Astrocyte of the cerebellum (primary cell): ENCODE data around the gene ACTR6.

Experiments
- DNase-seq: peaks from one replicate; pipeline ENCODE4 v3.0.0-alpha.2; 2011; ENCODE audit warnings: low read depth
- H3K4me3 ChIP-seq: 2 replicates; pipeline ENCODE4 v1.5.1; 2011; ENCODE audit warnings: mild to moderate bottlenecking, low read depth, low read length, moderate library complexity
- CTCF ChIP-seq: IDR thresholded peaks from 2 replicates; pipeline ENCODE4 v1.5.1; 2012; ENCODE audit warnings: low read length, low read depth, moderate library complexity, mild to moderate bottlenecking; ENCODE audit errors: missing control alignments
- in situ Hi-C: cut with HindIII; loops from 2 replicates; pipeline ENCODE4 v1.10.0; 2017; ENCODE audit warnings: low sequenced_read_pairs

Gene ACTR6

GRCh38 chr12:100158535-100158934, 42.1 kb upstream of the ACTR6 start:
- in situ Hi-C loops = no loop called here
- no peak for DNase-seq
- H3K4me3 ChIP-seq = no peak overlapping the region
- TF ChIP-seq CTCF = no peak

- in situ Hi-C loops = no loop called here
- no peak for TF ChIP-seq CTCF
- no peak overlapping the region for H3K4me3 ChIP-seq
- no peak for DNase-seq
These were observed 41.1 kb upstream of the ACTR6 start for GRCh38 chr12:100159391-100160104.

DNA sequence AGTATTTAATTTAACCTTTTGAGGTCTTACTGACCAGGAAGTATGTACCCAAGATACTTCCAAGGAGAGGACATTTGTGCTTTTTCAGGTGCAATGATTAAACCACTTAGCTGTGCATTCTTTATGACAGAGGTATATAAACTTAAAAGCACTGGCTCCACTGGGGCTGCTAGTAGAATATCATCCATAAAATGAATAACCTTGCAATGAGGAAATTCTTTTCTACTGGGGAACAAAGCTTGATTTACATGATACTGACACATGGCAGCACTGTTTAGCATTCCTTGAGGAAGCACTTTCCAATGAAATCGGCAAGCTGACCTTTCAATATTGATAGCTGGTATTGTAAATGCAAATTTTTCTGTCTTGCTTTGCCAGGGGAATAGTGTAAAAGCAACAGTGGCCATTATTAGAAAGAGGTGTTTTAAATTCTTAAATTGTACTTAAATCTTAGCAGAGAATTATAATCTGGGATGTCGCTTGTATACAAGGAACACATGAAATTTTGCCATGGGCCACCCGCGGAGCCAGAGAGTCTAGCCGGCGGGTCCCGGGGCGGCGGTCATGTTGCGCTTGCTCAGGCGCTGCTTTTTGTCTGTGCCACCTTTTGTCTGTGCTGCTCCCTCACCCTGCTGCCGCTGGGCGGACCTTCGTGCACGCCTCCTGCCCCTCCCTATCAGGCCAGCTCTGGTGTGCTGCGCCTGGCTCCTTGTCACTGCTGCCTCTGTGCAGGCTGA, 37.0 kb upstream of the ACTR6 start:
- no peak for DNase-seq
- peak overlapping the region; percentile 32 for H3K4me3 ChIP-seq
- no peak for TF ChIP-seq CTCF
- in situ Hi-C loops = no loop called here

- no peak for DNase-seq
- H3K4me3 ChIP-seq = peak overlapping the region; percentile 32
- no peak for TF ChIP-seq CTCF
- in situ Hi-C loops = no loop called here
These were observed 36.4 kb upstream of the ACTR6 start for GRCh38 chr12:100164153-100164704.

DNA sequence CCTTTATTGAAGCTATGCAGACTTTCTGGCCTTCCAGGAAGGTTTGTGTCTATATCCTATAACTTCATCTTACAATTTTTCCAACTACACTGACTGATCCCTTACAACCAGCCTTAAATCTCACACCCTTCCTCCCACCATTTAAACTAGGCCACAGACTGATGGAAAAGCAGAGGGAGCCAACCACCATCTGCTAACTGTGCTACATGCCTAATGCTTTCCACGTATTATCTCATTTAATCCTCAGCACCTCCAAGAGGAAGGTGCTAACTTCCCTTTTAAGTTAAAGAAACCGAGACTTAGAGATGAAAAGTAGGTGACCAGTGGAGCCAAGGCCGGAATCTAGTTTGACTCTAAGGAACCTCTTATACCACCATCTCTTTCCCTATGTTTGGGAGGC, 35.3 kb upstream of the ACTR6 start:
- in situ Hi-C loops = no loop called here
- DNase-seq = no peak
- TF ChIP-seq CTCF = no peak
- H3K4me3 ChIP-seq = no peak overlapping the region

GRCh38 chr12:100166232-100166631, 34.4 kb upstream of the ACTR6 start:
- in situ Hi-C loops = no loop called here
- TF ChIP-seq CTCF = no peak

More at GRCh38 chr12:100166232-100166631, 34.4 kb upstream of the ACTR6 start:
- no peak overlapping the region for H3K4me3 ChIP-seq
- DNase-seq = no peak
